ENCODE data around the gene RHNO1.

The RHNO1 gene

DNA sequence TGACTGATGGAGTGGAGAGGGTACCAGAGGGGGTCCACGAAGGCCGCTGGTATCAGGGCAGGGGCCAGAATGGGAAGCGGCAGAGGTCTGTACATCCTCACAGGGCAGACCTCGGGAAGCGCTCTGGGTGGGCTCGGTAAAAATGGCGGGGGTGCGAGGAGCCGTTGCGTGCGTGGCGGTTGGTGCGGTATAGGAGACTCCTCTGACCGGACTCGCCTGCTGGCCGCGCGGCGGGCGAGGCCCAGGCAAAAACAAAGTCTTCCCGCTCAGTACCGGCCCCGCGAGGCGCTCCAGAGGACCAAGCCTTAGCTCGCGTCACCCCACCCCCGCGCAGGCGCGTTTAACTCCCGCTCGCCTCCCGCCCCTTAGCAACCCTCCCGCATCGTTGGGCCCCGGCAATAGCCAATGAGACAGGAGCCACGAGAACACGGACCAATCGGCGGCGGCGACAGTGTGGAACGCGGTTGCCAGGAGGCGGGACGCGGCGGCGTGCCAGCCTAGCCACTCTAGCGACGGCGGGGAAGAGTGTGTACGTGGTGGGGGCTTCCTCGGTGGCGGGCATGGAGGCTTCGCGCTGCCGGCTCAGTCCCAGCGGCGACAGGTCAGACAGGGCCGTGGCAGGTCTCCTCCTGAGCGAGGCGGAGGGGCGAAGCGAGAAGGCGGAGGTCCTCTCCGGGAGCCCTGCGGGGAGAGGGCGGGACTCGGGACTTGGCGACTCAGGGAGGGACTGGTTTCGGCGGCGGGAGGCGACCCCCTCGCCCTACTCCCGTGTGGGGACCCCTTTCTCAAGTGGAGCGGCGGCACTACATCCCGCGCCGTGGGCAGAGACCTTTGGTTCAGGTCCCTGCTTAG, 13.6 kb downstream of the RHNO1 start, which contains the start of gene TULP3:
Gene TULP3, plus strand, starts transcription at position 504 of the 852 bp plus-strand sequence. Its CDS starts 57 bp downstream, at position 561.
- DNase-seq (ENCODE audit: low read depth), result peak; percentile 88
- H3K4me3 ChIP-seq (ENCODE audit: low read depth, low read length), result peak within 1 kb of the TSS; percentile 95
- TF ChIP-seq, protein P1, sequence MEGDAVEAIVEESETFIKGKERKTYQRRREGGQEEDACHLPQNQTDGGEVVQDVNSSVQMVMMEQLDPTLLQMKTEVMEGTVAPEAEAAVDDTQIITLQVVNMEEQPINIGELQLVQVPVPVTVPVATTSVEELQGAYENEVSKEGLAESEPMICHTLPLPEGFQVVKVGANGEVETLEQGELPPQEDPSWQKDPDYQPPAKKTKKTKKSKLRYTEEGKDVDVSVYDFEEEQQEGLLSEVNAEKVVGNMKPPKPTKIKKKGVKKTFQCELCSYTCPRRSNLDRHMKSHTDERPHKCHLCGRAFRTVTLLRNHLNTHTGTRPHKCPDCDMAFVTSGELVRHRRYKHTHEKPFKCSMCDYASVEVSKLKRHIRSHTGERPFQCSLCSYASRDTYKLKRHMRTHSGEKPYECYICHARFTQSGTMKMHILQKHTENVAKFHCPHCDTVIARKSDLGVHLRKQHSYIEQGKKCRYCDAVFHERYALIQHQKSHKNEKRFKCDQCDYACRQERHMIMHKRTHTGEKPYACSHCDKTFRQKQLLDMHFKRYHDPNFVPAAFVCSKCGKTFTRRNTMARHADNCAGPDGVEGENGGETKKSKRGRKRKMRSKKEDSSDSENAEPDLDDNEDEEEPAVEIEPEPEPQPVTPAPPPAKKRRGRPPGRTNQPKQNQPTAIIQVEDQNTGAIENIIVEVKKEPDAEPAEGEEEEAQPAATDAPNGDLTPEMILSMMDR (IDR thresholded peaks at IDR 0.05; ENCODE audit: control insufficient read depth, extremely low read depth, insufficient read depth), result no peak

DNA sequence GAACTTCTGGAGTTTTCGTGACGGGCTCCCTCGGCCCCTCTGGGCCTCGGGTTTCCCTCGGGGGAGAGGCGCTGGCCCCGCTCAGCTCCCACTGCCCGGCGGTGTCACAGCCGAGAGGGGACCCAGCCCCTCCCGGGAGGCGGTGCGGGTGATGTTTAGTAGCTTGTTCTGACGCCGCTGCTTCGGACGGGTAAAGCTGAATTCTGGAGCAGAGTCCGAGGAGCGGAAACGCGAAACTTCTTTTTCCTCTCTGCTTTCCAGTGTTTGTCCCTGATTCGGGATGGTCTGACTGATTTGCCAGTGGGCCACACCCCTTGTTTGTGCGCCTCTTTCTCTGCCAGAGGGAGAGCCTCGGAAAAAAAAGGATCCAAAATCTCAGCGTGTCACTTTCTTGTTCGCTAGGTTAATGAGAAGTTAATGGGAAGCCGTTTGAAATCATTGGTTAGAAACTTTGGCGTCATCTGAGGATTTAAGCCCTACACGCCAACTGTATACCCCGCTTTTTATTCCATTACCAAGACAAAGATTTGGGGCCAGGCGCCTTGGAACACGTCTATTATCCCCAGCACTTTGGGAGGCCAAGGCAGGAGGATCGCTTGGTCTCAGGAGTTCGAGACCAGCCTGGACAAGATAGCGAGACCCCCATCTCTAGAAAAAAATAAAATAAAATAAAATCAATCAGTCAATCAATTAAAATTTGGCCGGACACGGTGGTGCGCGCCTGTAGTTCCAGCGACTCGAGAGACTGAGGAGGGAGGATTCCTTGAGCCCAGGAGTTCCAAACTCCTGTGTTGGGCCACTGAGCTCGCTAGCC, 14.4 kb downstream of the RHNO1 start:
- peak overlapping the region; percentile 95 for H3K4me3 ChIP-seq (ENCODE audit: low read depth, low read length)
- no peak for DNase-seq (ENCODE audit: low read depth)
- TF ChIP-seq, protein P1 (IDR thresholded peaks at IDR 0.05; ENCODE audit: control insufficient read depth, extremely low read depth, insufficient read depth), result no peak

DNA sequence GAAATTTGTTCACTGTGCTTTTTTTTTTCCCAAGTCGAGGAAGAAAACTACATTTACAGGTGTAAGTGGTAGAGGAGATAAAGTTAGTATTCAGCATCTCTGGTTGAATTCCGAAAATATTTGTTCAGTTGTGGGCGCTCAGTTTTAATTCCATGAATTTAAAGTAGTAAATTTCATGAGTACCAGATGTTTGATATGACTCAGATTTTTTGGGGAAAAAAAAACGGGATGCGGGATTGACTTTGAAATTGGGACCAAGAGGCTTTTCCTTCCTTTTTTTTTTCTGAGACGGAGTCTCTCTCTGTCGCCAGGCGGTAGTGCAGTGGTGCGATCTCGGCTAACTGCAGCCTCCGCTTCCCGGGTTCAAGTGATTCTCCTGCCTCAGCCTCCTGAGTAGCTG, 15.2 kb downstream of the RHNO1 start:
- H3K4me3 ChIP-seq (ENCODE audit: low read depth, low read length), result no peak overlapping the region
- no peak for DNase-seq (ENCODE audit: low read depth)
- TF ChIP-seq, protein P1 (IDR thresholded peaks at IDR 0.05; ENCODE audit: control insufficient read depth, extremely low read depth, insufficient read depth), result no peak

DNA sequence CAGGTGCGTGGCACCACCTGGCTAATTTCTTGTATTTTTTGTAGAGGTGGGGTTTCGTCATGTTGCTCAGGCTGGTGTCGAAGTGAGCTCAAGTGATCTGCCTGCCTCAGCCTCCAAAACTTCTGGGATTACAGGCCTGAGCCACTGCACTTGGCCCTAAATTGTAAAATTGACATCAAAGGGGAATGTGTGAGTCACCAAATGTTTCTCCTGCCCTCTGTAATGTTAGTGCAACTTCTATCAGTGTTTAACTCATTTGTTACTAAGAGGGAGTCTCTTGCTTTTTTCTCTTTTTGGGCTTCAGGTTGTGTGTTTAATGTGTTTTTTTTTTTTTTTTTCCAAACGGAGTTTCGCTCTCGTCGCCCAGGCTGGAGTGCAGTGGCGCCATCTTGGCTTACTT, 16.0 kb downstream of the RHNO1 start:
- DNase-seq (ENCODE audit: low read depth), result no peak
- TF ChIP-seq, protein P1 (IDR thresholded peaks at IDR 0.05; ENCODE audit: control insufficient read depth, extremely low read depth, insufficient read depth), result no peak
- H3K4me3 ChIP-seq (ENCODE audit: low read depth, low read length), result no peak overlapping the region

DNA sequence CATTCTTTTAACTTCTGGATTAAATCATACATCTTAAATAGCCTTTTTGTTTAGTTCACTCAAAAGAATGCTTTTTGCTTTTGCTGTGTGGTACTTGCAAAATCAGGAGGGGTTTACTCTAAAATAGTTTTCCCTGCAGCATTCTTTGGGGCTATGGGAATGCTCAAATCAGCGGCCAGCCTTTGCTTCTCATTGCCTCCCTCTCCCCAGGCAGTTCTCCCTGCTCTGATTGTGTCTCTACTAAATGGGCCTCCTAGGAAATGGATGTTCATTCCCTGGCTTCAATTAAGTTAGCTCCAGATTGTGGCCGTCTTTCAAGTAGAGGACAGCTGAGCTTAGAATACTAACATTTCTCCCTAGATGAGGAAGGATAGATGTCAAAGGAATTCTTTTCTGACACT, 18.0 kb downstream of the RHNO1 start:
- no peak for DNase-seq (ENCODE audit: low read depth)
- H3K4me3 ChIP-seq (ENCODE audit: low read depth, low read length), result no peak overlapping the region
- TF ChIP-seq, protein P1 (IDR thresholded peaks at IDR 0.05; ENCODE audit: control insufficient read depth, extremely low read depth, insufficient read depth), result no peak

DNA sequence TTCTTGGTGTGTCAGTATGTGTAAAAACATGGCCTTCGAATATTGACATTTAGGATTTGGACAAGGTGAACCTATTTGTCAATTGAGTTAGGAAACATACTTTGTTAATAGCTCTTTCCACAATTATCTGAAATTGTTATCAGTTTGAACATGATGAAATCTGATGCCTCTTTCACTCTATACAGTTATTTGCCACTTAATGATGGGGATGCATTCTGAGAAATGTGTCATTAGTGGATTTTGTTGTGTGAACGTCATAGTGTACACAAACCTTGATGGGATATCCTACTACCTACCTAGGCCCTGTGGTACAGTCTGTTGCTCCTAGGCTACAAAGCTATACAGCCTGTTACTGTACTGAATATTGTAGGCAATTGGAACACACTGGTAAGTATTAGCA, 18.5 kb downstream of the RHNO1 start:
- TF ChIP-seq, protein P1 (IDR thresholded peaks at IDR 0.05; ENCODE audit: control insufficient read depth, extremely low read depth, insufficient read depth), result no peak
- DNase-seq (ENCODE audit: low read depth), result no peak
- no peak overlapping the region for H3K4me3 ChIP-seq (ENCODE audit: low read depth, low read length)
